Esophagus squamous epithelium (tissue), 5 donors: ENCODE results near the gene SPDYE2B. TPM values are rescaled to one million over a fixed set of nuclear protein-coding genes. Genes with fewer than 3 reads are reported as not detected.
"Not testable (repeated sequence)": the region's sequence is repeated elsewhere in the genome, so short reads cannot be mapped to it uniquely, and the experiment has no call there.

Source experiments
- DNase-seq: peaks from one replicate; lab custom pipeline; 2025; lab: John Stamatoyannopoulos, UW
- H3K27ac ChIP-seq, 4 donors: fragments of 200-600 bp; sonication (generic); one replicate each; pipeline ENCODE4 v1.5.1; 2016 to 2019; ENCODE audit warnings: mild to moderate bottlenecking in 1 of 4
- H3K27me3 ChIP-seq, 4 donors: fragments of 200-600 bp; sonication (generic); 1 replicate in 3 of 4; 2 replicates in 1 of 4; pipeline versions ENCODE4 v1.5.1 to v1.6.0; 2017 to 2021; ENCODE audit warnings: antibody characterized with exemption in 1 of 4
- H3K36me3 ChIP-seq, 3 donors: fragments of 200-600 bp; sonication (generic); one replicate each; pipeline ENCODE4 v1.5.1; 2016 to 2019
- H3K4me1 ChIP-seq, 3 donors: fragments of 200-600 bp; sonication (generic); one replicate each; pipeline ENCODE4 v1.5.1; 2017 to 2019
- H3K4me3 ChIP-seq, 4 donors: fragments of 200-600 bp; sonication (generic); 1 replicate in 3 of 4; 2 replicates in 1 of 4; pipeline ENCODE4 v1.5.1; 2016 to 2019; ENCODE audit warnings: mild to moderate bottlenecking in 2 of 4, moderate library complexity in 1 of 4
- H3K9me3 ChIP-seq, 3 donors: fragments of 200-600 bp; sonication (generic); one replicate each; pipeline ENCODE4 v1.5.1; 2016 to 2019
- WGBS, 2 donors: methylation state at CpG; one replicate each; pipeline ENCODE4 v1.1.5; 2018; 5-methylcytosine and 5-hydroxymethylcytosine counted together
- intact Hi-C: fragments of 100-400 bp; cut with DNase I; formaldehyde crosslinking; loops from one replicate; pipeline ENCODE4 v1.15.0; 2022
- total RNA-seq, 4 donors: library from RNA; depleted of rRNA; stranded (reverse); fragments of >200 nt; gene quantifications; one replicate each; pipeline ENCODE4 v1.1.0, GENCODE V29; 2016
- donor health status: DM: yes; HTN: yes; CAD: no.

SPDYE2B gene
- total RNA-seq, 4 donors from 2014 or later = not detected

DNA sequence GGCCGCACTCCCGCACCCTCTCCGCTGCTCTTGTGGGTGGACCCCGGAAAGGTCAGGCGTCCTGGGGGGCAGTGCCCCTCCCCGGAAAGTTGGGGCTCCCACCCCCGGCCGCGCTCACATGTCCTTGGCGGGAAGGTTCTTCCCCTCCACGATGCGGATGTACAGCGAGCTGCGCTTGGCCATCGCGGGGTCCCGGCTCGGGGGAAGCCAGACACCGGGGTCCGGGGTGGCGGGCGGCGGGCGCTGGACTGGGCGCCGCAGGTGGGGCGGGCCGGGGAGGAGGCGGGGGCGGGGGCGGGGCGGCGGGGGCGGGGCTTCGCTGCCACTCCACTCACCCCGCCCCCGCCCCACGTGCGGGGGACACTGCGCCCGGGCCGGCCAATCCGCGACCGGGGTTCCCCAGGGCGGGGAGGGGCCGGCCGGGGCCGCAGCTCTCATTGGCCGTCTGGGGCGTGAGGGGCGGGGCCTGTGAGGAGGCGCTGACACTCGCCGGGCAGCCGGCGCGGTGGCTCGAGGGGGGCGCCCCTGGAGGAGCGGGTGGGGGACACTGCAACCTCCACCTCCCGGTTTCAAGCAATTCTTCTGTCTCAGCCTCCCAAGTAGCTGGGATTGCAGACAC is 33.5 kb upstream of the SPDYE2B start, which contains the start of gene RASA4:
TSS of gene RASA4 (minus strand) at position 250 of the 619 bp plus-strand sequence. CDS start at position 183, 67 bp downstream.
- H3K27ac ChIP-seq = peak within 1 kb of the TSS in 1 of 4 donors; percentile 68
- DNase-seq, H3K27me3 ChIP-seq, H3K9me3 ChIP-seq, intact Hi-C loops, H3K4me1 ChIP-seq, H3K36me3 ChIP-seq: not testable (repeated sequence)
- no CpG with 5 or more reads among the region's 62 CpGs for WGBS, 2 donors
- peak within 1 kb of the TSS in 3 of 4 donors; percentile 45 to 63 (median 49) for H3K4me3 ChIP-seq

DNA sequence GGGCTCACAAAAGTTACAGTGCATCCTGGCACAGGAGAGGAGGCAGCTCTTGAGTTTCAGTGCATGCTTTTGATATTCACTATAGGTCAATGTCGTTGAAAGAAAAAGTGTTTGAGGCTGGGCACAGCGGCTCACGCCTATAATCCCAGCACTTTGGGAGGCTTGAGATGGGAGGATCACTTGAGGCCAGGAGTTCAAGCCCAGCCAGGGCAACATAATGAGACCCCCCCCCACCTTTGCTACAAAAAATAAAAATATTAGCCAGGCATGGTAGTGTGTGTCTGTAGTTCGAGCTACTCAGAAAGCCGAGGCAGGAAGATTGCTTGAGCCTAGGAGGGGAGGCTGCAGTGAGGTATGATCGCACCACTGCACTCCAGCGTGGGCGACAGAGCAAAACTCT is 32.0 kb upstream of the SPDYE2B start:
- H3K4me3 ChIP-seq, H3K27ac ChIP-seq, intact Hi-C loops, H3K9me3 ChIP-seq, H3K36me3 ChIP-seq, DNase-seq, H3K27me3 ChIP-seq, H3K4me1 ChIP-seq: not testable (repeated sequence)
- 80% methylated on average over 1 of the region's 8 CpGs; no CpG with 5 or more reads in 1 of the 2 donors for WGBS, 2 donors

DNA sequence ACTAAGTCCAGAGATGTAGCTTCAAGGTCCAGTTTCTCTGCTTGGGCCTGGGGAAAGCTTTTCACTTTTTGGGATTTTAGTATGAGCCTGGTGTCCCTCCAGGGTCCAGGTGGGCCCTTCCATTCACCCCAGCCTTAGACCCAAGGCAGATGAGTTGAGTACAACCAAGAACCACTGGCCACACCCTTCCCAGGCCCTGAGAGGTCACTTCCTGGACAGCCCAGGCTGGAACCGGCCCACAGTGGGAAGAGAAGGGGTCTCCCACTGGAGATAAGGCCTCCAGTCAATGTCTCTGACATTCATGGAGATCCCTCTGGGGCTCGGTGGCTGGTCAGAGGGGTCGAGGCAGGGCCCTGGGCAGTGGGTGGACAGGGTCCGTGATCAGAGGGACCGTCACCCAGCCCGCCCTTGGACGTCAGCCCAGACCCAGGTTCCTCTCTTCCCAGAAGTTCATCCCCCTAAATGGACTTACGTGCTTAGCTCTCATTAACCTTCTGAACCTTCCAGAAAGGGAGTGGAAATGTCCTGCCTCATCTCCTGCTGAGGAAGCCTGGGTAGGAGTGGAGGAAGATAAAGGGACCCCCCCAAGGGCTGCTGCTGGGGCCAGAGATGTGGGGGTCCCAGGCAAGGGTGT is 22.7 kb upstream of the SPDYE2B start:
- H3K4me3 ChIP-seq, H3K36me3 ChIP-seq, H3K27ac ChIP-seq, H3K4me1 ChIP-seq, DNase-seq, H3K9me3 ChIP-seq, intact Hi-C loops, H3K27me3 ChIP-seq: not testable (repeated sequence)
- WGBS, 2 donors = no CpG with 5 or more reads among the region's 8 CpGs

DNA sequence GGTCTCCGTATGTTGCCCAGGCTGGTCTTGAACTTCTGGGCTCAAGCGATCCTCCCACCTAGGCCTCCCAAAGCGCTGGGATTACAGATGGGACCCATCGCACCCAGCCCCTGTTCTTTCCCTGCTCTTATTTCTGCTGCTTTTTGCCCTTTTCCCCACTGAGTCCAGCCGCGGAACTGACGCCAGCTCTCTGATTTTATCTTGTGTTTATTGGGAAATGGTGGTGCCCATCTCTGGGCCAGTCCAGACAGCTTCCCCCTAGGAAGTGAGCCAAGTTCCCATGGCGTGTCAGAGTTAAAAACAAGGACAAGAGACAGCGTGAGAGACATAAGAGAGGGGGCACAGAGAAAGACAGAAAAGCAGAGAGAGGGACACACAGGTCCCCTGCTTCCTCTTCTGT is 19.5 kb upstream of the SPDYE2B start:
- H3K36me3 ChIP-seq, H3K4me3 ChIP-seq, H3K27me3 ChIP-seq, H3K4me1 ChIP-seq, intact Hi-C loops, H3K9me3 ChIP-seq, H3K27ac ChIP-seq, DNase-seq: not testable (repeated sequence)
- no CpG with 5 or more reads among the region's 9 CpGs for WGBS, 2 donors

DNA sequence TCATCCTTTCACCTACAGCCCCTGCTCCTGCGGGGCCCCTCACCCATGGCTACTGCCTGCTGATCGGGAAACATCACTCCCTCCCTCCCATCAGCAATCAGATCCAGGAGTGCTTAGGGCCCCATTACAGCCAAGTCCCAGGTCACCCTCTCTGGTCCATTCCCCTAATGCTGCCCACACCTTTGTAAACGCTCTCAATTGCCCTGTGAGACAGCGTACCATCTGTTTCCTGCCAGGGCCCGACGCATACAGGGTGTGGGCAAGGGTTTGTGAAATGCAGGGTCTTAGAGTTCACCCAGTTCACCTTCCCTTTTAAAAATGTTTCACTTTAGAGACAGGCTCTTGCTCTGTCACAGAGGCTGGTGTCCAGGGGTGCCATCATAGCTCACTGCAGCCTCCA is 15.8 kb upstream of the SPDYE2B start:
- intact Hi-C loops, H3K4me1 ChIP-seq, H3K4me3 ChIP-seq, H3K27me3 ChIP-seq, H3K36me3 ChIP-seq, H3K27ac ChIP-seq, DNase-seq, H3K9me3 ChIP-seq: not testable (repeated sequence)
- 62 to 88% methylated on average over 2 to 3 of the region's 6 CpGs for WGBS, 2 donors

DNA sequence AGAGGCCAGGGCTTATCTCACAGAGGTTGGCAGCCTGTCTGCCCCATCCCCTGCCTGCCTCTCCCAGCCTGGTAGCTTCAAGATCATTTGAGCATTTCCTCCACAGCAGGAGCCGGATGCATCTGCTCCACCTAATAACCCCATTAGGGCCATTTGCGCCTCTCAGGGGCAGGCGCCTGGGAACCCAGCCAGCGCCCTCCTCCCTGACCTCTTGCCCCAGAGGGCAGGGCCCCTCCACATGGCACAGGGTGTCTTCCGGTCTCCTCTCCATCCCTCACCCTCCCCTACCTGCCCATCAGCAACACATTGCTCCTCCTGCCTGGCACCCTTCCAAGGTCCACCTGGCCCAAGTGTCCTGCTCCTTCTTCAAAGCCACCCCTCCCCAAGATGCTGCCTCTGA is 14.8 kb upstream of the SPDYE2B start:
- DNase-seq, H3K4me1 ChIP-seq, H3K9me3 ChIP-seq, H3K4me3 ChIP-seq, intact Hi-C loops, H3K27ac ChIP-seq, H3K27me3 ChIP-seq, H3K36me3 ChIP-seq: not testable (repeated sequence)
- no CpG with 5 or more reads among the region's 5 CpGs for WGBS, 2 donors

DNA sequence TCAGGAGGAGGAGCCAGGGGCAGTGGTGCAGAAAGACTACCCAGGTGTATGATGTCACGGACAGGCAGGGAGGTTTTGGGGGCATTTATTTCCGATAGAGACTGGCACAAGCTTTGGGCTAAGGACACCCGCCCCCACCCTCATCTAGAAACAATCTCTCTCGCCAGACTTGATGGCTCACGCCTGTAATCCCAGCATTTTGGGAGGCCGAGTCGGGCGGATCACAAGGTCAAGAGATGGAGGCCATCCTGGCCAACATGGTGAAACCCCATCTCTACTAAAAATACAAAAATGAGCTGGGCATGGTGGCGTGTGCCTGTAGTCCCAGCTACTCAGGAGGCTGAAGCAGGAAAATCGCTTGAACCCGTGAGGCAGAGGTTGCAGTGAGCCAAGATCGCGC is 13.2 kb upstream of the SPDYE2B start:
- H3K9me3 ChIP-seq, intact Hi-C loops, H3K36me3 ChIP-seq, H3K4me3 ChIP-seq, H3K4me1 ChIP-seq, H3K27ac ChIP-seq, DNase-seq, H3K27me3 ChIP-seq: not testable (repeated sequence)
- WGBS, 2 donors = 88 to 90% methylated on average over 2 to 5 of the region's 13 CpGs

DNA sequence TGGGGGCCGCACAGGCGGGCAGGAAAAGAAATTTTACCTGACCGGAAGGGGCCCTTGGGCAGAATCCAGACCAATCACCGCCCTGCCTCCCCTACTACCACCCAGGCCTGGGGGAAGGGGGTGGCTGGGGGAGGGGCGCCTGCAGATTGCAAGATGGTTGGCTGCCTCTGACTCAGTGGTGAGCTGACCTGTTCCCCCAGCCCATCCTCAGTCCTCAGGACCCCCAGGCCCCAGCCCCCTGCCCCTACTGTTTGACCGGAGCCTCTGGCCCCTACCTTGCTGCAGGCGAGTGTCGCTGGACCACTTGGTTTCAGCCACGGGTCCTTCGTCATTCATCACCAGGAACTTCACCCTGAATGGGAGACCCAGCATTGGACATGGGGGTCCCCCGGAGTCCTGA is 11.3 kb upstream of the SPDYE2B start:
- intact Hi-C loops, DNase-seq, H3K27ac ChIP-seq, H3K27me3 ChIP-seq, H3K4me3 ChIP-seq, H3K36me3 ChIP-seq, H3K9me3 ChIP-seq, H3K4me1 ChIP-seq: not testable (repeated sequence)
- WGBS, 2 donors = 90 to 94% methylated on average over 2 to 3 of the region's 11 CpGs

DNA sequence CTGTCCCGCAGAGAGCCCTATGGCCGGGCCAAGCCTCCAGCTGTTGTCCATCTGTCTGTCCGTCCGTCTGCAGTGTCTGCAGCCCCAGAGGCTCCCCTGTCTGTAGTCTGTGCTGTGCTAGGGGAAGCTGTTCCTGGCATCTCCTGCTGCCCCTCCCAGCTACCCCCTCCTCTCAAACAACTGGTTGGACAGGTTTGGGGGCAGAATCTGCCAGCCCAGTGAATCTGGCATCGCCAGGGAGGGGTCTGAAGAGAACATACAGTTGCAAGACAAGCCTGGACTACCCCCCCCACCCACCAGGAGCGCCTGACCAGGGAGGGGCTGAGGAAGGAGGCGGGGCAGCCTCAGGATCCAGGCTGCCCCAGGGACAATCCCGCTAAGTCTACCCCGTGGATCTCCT is 7.4 kb upstream of the SPDYE2B start, which contains the start of gene UPK3BL1:
TSS of gene UPK3BL1 (minus strand) at position 101 of the 400 bp plus-strand sequence. CDS start at position 51, 50 bp downstream.
- H3K4me1 ChIP-seq, H3K27me3 ChIP-seq, H3K9me3 ChIP-seq, DNase-seq, H3K36me3 ChIP-seq, H3K4me3 ChIP-seq, H3K27ac ChIP-seq, intact Hi-C loops: not testable (repeated sequence)
- WGBS, 2 donors = no CpG with 5 or more reads among the region's 9 CpGs

DNA sequence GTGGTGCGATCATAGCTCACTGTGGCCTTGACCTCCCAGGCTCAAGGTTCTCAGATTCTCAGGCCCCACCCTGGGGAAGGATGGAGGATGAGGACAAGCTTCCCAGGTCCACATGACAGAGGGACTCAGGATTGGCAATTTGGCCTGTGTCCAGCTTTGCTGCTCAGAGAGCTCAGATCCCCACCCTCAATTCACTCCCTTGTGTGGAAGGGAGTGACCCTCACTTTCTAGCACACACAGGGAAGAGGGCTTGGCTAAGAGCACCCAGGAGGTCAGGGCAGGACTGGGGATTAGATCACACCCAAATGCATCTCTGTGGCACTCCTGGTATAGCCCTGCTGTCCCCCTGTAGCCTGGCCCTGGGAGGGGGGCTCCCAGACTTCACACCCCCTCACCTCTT is 6.7 kb upstream of the SPDYE2B start:
- WGBS, 2 donors = no CpG with 5 or more reads among the region's 1 CpG

DNA sequence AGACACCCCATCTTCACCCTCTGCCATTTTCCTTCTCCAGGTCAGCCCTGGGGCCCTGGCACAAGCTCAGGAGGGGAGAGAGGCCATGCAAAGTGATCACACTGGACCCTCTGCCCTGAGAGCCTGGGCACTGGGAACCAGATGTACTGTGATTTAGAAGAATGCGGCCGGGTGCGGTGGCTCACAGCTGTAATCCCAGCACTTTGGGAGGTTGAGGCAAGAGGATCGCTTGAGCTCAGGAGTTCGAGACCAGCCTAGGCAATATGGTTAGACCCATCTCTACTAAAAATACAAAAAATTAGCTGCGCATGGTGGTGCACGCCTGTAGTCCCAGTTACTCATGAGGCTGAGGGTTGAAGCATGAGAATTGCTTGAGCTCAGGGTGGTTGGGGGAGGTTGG is 2.3 kb upstream of the SPDYE2B start:
- H3K4me3 ChIP-seq, H3K27me3 ChIP-seq, H3K4me1 ChIP-seq, intact Hi-C loops, H3K36me3 ChIP-seq, DNase-seq, H3K27ac ChIP-seq, H3K9me3 ChIP-seq: not testable (repeated sequence)
- WGBS, 2 donors = 92 to 96% methylated on average over 5 to 7 of the region's 7 CpGs

More for the DNA sequence above, 6.7 kb upstream of the SPDYE2B start:
- H3K27me3 ChIP-seq, H3K4me3 ChIP-seq, H3K27ac ChIP-seq, H3K36me3 ChIP-seq, H3K9me3 ChIP-seq, intact Hi-C loops, DNase-seq, H3K4me1 ChIP-seq: not testable (repeated sequence)

DNA sequence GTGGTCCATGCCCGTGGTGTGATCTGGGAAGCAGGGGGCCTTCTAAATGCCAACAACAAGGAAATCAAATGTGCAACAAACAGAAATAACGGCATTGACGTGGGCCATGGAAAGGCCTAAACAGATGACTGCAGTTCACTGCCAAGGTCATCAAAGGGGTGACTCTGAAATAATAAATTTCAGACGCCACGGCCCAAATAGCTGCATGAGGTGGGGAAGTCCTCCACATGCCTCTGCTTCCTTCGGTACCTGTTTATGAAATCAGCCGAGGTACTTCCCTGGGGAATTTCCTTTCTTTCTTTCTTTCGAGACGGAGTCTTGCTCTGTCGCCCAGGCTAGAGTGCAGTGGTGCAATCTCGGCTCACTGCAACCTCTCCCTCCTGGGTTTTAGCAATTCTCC is 14.6 kb downstream of the SPDYE2B start:
- H3K9me3 ChIP-seq, H3K36me3 ChIP-seq, H3K4me3 ChIP-seq, DNase-seq, H3K27ac ChIP-seq, intact Hi-C loops, H3K27me3 ChIP-seq, H3K4me1 ChIP-seq: not testable (repeated sequence)
- 60 to 76% methylated on average over 1 to 5 of the region's 11 CpGs for WGBS, 2 donors

DNA sequence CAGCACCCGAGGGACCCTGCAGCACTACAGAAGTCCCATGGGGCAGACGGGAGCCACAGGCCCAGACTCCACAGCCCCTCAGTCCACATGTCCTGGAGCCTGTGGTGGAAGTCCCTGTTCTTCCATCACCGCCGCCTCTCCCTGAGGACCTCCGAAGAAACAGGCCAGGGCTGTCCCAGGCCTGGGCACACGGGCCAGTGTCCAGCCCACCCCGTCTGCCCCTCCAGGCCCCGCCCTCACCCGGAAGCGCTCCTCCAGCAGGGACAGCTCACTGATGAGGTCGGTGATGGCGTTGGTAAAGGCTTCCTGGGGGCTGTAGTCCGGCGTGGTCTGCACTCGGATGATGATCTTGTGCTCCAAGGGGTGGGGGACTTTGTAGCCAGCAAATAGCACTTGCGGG is 16.7 kb downstream of the SPDYE2B start:
- H3K9me3 ChIP-seq, DNase-seq, H3K36me3 ChIP-seq, H3K27me3 ChIP-seq, intact Hi-C loops, H3K4me1 ChIP-seq, H3K27ac ChIP-seq, H3K4me3 ChIP-seq: not testable (repeated sequence)
- no CpG with 5 or more reads among the region's 16 CpGs for WGBS, 2 donors
